ENCODE measurements around the gene POLR1B. TPM values are rescaled to one million over a fixed set of nuclear protein-coding genes. Genes with fewer than 3 reads are reported as not detected.
"Not testable (repeated sequence)": the region's sequence is repeated elsewhere in the genome, so short reads cannot be mapped to it uniquely, and the experiment has no call there.

Gene POLR1B
- total RNA-seq, 1 experiment from 2014 or later = 74.0 TPM

DNA sequence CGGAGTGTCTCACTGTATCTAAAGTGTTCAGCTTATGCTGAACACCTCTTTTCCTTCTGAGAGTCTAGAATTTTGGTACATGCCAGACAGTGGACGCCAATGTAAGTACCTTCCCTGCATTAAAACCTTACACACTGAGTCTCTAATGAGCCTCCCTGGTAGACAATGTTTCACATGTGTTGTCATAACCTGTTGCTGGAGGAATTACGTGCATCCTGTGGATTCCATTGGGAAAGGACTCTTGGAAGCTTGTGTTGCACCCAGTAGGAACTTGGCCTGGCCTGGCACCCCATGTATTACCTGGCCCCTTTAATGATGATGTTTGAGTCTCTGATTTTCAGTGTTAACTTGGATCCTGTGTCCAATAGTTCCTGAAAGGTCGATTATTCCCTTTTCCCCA is 62.7 kb downstream of the POLR1B start:
- H3K4me1 Mint-ChIP-seq (ENCODE audit: insufficient read depth, unreplicated experiment) = peaks cover 15% of the 10 kb centered on the region
- CTCF ChIA-PET = interaction anchor here (0.6 to 11.9 kb wide), 4 partner anchors 75 to 530 kb away, joined by 3 to 210 read pairs (median 3); no protein-coding TSS in a partner anchor
- H3K9me3 Mint-ChIP-seq (ENCODE audit: unreplicated experiment) = no peaks in the 10 kb centered on the region
- TF ChIP-seq, protein P1, sequence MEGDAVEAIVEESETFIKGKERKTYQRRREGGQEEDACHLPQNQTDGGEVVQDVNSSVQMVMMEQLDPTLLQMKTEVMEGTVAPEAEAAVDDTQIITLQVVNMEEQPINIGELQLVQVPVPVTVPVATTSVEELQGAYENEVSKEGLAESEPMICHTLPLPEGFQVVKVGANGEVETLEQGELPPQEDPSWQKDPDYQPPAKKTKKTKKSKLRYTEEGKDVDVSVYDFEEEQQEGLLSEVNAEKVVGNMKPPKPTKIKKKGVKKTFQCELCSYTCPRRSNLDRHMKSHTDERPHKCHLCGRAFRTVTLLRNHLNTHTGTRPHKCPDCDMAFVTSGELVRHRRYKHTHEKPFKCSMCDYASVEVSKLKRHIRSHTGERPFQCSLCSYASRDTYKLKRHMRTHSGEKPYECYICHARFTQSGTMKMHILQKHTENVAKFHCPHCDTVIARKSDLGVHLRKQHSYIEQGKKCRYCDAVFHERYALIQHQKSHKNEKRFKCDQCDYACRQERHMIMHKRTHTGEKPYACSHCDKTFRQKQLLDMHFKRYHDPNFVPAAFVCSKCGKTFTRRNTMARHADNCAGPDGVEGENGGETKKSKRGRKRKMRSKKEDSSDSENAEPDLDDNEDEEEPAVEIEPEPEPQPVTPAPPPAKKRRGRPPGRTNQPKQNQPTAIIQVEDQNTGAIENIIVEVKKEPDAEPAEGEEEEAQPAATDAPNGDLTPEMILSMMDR (IDR thresholded peaks at IDR 0.05; ENCODE audit: unreplicated experiment) = no peak
- H3K27me3 Mint-ChIP-seq (ENCODE audit: insufficient read depth, unreplicated experiment) = no peaks in the 10 kb centered on the region
- POLR2A ChIA-PET = interaction anchor here (1.0 to 1.6 kb wide), 5 partner anchors 11 to 41 kb away, joined by 3 to 6 read pairs (median 4); partner anchors contain the start of gene SLC20A1
- H3K27ac Mint-ChIP-seq (ENCODE audit: low read depth, unreplicated experiment) = no peak overlapping the region
- DNase-seq (ENCODE audit: unreplicated experiment) = no peak
- H3K36me3 Mint-ChIP-seq (ENCODE audit: insufficient read depth, unreplicated experiment) = peaks cover 5% of the 10 kb centered on the region
- no TSS peak for BruUV-seq (replicated peaks)
- intact Hi-C loops (cut with micrococcal nuclease) = loop anchor here (5.0 to 10.0 kb wide), 2 partner anchors 280 to 337 kb away; no protein-coding TSS in a partner anchor
- no peak overlapping the region for H3K4me3 Mint-ChIP-seq (ENCODE audit: unreplicated experiment)

DNA sequence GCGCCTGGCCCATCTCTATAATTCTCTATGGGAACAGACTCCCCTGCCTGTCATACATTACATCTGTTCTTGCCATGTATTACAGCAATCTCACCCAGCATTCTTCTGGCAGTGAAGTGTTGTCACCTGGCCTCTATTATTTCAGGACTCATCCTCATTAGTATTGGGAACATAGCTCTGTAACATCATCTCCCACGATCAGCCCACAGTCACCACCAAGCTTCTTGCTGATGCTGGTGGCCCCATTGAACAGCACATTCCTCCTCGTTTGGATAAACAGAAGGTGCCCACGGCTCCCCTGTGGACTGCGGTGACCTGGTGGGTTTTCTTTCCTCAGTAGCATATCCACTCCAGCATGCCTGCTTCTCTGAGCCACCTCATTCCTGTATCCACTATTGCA is 63.7 kb downstream of the POLR1B start:
- CTCF ChIA-PET = interaction anchor here (0.5 to 11.9 kb wide), 3 partner anchors 13 to 122 kb away, joined by 3 to 210 read pairs (median 5); no protein-coding TSS in a partner anchor

DNA sequence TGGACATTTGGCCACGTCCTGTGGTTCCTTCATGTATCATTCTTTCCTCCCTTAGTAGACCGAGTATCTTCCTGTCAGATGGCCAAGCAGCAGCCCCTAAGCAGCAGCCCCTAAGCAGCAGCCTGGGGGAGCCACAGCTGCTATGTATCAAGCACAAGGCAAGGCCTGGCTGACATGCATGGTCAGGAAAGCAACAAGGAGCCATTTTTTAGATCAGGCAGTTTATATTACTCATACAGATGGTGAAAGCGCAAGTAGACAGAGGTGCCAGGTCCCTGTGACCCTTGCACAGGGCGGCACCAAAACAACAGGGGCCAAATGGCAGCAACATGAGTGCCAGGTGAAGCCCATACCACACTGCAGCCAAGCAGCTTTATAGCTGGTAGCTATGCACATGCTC is 64.3 kb downstream of the POLR1B start:
- Mint-ChIP-seq H3K36me3 (ENCODE audit: insufficient read depth, unreplicated experiment) (peaks cover 5% of the 10 kb centered on the region), H3K4me3 (ENCODE audit: unreplicated experiment) (no peak overlapping the region), H3K9me3 (ENCODE audit: unreplicated experiment) (no peaks in the 10 kb centered on the region), H3K27ac (ENCODE audit: low read depth, unreplicated experiment) (no peak overlapping the region), H3K27me3 (ENCODE audit: insufficient read depth, unreplicated experiment) (no peaks in the 10 kb centered on the region), H3K4me1 (ENCODE audit: insufficient read depth, unreplicated experiment) (peaks cover 3% of the 10 kb centered on the region)
- BruUV-seq (replicated peaks) = no TSS peak
- DNase-seq (ENCODE audit: unreplicated experiment) = no peak
- CTCF ChIA-PET = interaction anchor here (0.5 to 11.9 kb wide), 4 partner anchors 14 to 121 kb away, joined by 3 to 210 read pairs (median 4); no protein-coding TSS in a partner anchor
- intact Hi-C loops (cut with micrococcal nuclease) = loop anchor here (10.0 kb wide), 1 partner anchor 278 kb away; no protein-coding TSS in a partner anchor
- TF ChIP-seq, protein P1 (IDR thresholded peaks at IDR 0.05; ENCODE audit: unreplicated experiment) = no peak
- POLR2A ChIA-PET = interaction anchor here (1.0 to 1.4 kb wide), 2 partner anchors 18 to 40 kb away, joined by 3 to 4 read pairs; no protein-coding TSS in a partner anchor

More for the DNA sequence above, 63.7 kb downstream of the POLR1B start:
- no peaks in the 10 kb centered on the region for H3K9me3 Mint-ChIP-seq (ENCODE audit: unreplicated experiment)
- peaks cover 7% of the 10 kb centered on the region for H3K4me1 Mint-ChIP-seq (ENCODE audit: insufficient read depth, unreplicated experiment)
- intact Hi-C loops (cut with micrococcal nuclease) = loop anchor here (10.0 kb wide), 1 partner anchor 279 kb away; no protein-coding TSS in a partner anchor
- no peaks in the 10 kb centered on the region for H3K27me3 Mint-ChIP-seq (ENCODE audit: insufficient read depth, unreplicated experiment)
- BruUV-seq (replicated peaks) = no TSS peak
- no peak for DNase-seq (ENCODE audit: unreplicated experiment)
- TF ChIP-seq, protein P1 (IDR thresholded peaks at IDR 0.05; ENCODE audit: unreplicated experiment) = no peak
- POLR2A ChIA-PET = interaction anchor here (1.0 to 1.6 kb wide), 3 partner anchors 17 to 41 kb away, joined by 3 to 4 read pairs (median 4); no protein-coding TSS in a partner anchor
- no peak overlapping the region for H3K27ac Mint-ChIP-seq (ENCODE audit: low read depth, unreplicated experiment)
- peaks cover 5% of the 10 kb centered on the region for H3K36me3 Mint-ChIP-seq (ENCODE audit: insufficient read depth, unreplicated experiment)
- H3K4me3 Mint-ChIP-seq (ENCODE audit: unreplicated experiment) = no peak overlapping the region

DNA sequence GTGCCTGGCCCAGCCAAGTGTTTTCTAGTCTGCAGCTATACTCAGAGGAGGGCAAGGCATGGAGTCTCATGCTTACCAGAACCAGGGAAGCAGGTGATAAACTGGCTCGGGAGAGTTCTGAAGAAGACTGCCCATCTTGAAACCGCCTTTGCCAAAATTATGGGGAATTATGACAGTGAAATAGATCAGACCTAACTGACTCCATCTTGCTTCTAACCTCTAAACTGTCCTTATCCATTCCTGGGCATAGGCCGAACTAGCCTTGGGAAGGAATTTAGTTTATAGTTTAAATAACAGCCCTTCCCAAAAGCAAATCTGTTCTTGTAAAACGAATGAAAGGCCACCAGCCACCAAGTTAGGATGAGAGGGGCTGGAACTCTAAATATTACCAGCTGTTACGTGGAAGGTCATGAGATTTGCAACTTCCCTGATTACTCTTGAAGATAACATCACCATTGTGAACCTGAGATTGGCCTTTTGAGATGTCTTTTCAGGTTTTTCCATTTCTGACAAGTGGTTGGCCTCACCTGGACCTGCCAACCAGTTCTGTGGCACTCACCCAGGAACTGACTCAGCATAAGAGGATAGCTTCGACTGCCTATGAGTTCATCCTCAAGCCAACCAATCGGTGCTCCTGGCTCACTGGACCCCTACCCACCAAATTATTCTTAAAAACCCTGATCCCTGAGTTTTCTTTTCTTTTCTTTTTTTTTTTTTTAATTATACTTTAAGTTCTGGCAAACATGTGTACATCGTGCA is 65.6 kb downstream of the POLR1B start:
- CTCF ChIA-PET = interaction anchor here (0.6 to 11.9 kb wide), 2 partner anchors 8 to 120 kb away, joined by 3 to 210 read pairs; no protein-coding TSS in a partner anchor
- Mint-ChIP-seq H3K4me1 (ENCODE audit: insufficient read depth, unreplicated experiment) (no peaks in the 10 kb centered on the region), H3K9me3 (ENCODE audit: unreplicated experiment) (no peaks in the 10 kb centered on the region), H3K4me3 (ENCODE audit: unreplicated experiment) (no peak overlapping the region), H3K27me3 (ENCODE audit: insufficient read depth, unreplicated experiment) (no peaks in the 10 kb centered on the region), H3K36me3 (ENCODE audit: insufficient read depth, unreplicated experiment) (peaks cover 5% of the 10 kb centered on the region), H3K27ac (ENCODE audit: low read depth, unreplicated experiment) (no peak overlapping the region)
- POLR2A ChIA-PET = interaction anchor here (0.6 to 1.4 kb wide), 3 partner anchors 15 to 119 kb away, joined by 3 to 6 read pairs (median 4); no protein-coding TSS in a partner anchor
- no TSS peak for BruUV-seq (replicated peaks)
- peak; percentile 48 for DNase-seq (ENCODE audit: unreplicated experiment)
- intact Hi-C loops (cut with micrococcal nuclease) = loop anchor here (10.0 kb wide), 1 partner anchor 277 kb away; no protein-coding TSS in a partner anchor
- TF ChIP-seq, protein P1 (IDR thresholded peaks at IDR 0.05; ENCODE audit: unreplicated experiment) = no peak

DNA sequence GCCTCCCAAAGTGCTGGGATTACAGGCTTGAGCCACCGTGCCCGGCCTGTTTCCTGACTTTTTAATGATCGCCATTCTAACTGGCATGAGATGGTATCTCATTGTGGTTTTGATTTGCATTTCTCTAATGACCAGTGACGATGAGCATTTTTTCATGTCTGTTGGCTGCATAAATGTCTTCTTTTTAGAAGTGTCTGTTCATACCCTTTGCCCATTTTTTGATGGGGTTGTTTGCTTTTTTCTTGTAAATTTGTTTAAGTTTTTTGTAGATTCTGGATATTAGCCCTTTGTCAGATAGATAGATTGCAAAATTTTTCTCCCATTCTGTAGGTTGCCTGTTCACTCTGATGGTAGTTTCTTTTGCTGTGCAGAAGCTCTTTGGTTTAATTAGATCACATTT is 67.1 kb downstream of the POLR1B start:
- not testable (repeated sequence) for H3K9me3 Mint-ChIP-seq (ENCODE audit: unreplicated experiment); H3K4me1 Mint-ChIP-seq (ENCODE audit: insufficient read depth, unreplicated experiment); H3K36me3 Mint-ChIP-seq (ENCODE audit: insufficient read depth, unreplicated experiment); DNase-seq (ENCODE audit: unreplicated experiment); H3K27ac Mint-ChIP-seq (ENCODE audit: low read depth, unreplicated experiment); H3K27me3 Mint-ChIP-seq (ENCODE audit: insufficient read depth, unreplicated experiment); BruUV-seq (replicated peaks); H3K4me3 Mint-ChIP-seq (ENCODE audit: unreplicated experiment)
- ChIA-PET POLR2A (interaction anchor here (0.9 to 1.1 kb wide), 2 partner anchors 12 to 13 kb away, joined by 3 read pairs; no protein-coding TSS in a partner anchor), CTCF (interaction anchor here (2.2 kb wide), 1 partner anchor 9 kb away, joined by 9 read pairs; no protein-coding TSS in a partner anchor)
- intact Hi-C loops (cut with micrococcal nuclease) = loop anchor here (10.0 kb wide), 1 partner anchor 275 kb away; no protein-coding TSS in a partner anchor
